Measurements from ENCODE around the gene MTA3. TPM values are rescaled to one million over a fixed set of nuclear protein-coding genes. Genes with fewer than 3 reads are reported as not detected.
A peak's percentile ranks its signal among the peaks of the same experiment; 100 is the strongest.

Gene MTA3
- total RNA-seq, 6 experiments from 2014 or later: 6.3 to 13.0 (median 11.4) TPM

DNA sequence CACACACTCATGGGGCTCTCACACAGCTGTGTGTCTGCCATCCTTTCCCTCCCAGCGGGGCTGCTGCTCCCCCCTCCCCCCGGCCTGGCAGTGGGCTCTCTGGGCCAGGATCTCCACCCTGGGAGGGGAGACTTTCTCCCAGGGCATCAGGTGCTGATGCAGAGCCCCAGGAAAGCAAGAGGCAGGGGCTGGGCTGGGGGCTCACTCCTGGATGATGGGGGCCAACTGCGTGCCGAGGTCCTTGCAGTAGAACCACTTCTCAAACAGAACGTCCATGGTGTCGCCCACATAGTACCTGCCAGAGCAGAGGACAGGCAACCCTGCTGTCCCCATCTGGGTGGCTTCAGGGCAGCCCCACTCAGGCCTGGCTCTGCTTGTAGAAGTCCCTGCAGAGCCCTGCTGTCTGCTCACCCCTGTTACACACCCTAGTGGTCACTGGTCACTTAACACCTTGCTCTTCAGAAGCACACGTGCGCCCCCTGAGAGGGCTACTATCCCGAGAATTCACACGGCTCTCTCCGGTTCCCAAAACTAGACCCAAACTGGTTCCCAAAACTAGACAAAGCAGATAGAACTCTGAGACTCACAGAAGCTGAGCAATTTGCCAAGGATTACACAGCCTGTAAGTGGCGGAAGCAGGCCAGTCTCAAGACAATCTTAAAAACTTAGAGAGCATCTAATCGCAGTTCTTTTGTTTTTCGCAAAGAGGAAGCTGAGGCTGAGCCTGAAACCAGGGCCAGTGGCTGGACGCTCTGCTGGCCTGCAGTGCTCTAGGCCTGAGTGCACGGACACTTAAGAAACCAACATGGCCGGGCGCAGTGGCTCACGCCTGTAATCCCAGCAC, 202.1 kb downstream of the MTA3 start:
- no peaks in the 10 kb centered on the region for H3K4me1 ChIP-seq
- H3K36me3 ChIP-seq: peaks cover 0 to 10% (median 0%) of the 10 kb centered on the region in 4 donors
- WGBS (ENCODE audit: insufficient coverage, low coverage, low lambda C conversion rate, missing lambda C conversion rate): 83% methylated on average over 12 of the region's 19 CpGs
- H3K9me3 ChIP-seq: no peaks in the 10 kb centered on the region
- intact Hi-C loops (cut with DNase I): no loop called here
- DNase-seq (no peak), ATAC-seq (peak; percentile 45 to 67 (median 58))
- no peak for TF ChIP-seq POLR2A (IDR thresholded peaks at IDR 0.05)
- TF ChIP-seq, protein P1, sequence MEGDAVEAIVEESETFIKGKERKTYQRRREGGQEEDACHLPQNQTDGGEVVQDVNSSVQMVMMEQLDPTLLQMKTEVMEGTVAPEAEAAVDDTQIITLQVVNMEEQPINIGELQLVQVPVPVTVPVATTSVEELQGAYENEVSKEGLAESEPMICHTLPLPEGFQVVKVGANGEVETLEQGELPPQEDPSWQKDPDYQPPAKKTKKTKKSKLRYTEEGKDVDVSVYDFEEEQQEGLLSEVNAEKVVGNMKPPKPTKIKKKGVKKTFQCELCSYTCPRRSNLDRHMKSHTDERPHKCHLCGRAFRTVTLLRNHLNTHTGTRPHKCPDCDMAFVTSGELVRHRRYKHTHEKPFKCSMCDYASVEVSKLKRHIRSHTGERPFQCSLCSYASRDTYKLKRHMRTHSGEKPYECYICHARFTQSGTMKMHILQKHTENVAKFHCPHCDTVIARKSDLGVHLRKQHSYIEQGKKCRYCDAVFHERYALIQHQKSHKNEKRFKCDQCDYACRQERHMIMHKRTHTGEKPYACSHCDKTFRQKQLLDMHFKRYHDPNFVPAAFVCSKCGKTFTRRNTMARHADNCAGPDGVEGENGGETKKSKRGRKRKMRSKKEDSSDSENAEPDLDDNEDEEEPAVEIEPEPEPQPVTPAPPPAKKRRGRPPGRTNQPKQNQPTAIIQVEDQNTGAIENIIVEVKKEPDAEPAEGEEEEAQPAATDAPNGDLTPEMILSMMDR (IDR thresholded peaks at IDR 0.05): peak in 3 of 4 donors; percentile 19 to 34 (median 28)
- no peak overlapping the region for H3K4me3 ChIP-seq
- H3K27ac ChIP-seq: no peak overlapping the region
- no peaks in the 10 kb centered on the region for H3K27me3 ChIP-seq

DNA sequence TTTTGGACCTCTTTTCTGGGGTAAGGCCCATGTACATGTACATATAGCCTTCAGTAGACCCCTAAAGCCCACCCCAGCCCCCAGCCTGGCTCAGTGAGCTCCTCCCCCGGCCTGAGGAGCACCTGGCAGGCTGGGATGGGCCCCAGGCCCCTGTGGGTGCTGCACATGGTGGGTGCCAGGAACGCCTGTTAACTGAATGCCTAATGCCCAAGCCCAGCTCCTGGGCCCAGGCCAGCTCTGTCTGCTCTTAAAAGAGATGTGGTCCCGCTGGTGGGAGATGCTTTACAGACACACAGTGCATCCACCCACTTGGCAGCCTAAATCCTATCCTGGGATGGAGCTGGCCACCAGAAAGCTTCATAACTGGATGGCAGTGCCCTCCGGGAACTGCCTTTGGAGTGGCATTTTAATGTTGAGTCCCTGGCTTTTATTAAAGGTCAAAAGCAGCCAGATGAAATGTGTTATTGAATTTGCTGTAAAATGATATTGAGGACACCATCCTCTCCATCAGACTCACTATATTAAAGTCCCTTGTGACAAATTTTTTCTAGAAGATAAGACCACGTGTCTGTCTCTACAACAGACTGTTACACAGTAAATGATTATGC, 203.2 kb downstream of the MTA3 start:
- Histone ChIP-seq H3K4me3 (no peak overlapping the region), H3K27me3 (no peaks in the 10 kb centered on the region), H3K36me3 (peaks cover 0 to 10% (median 0%) of the 10 kb centered on the region in 4 donors), H3K4me1 (no peaks in the 10 kb centered on the region), H3K27ac (no peak overlapping the region), H3K9me3 (no peaks in the 10 kb centered on the region)
- intact Hi-C loops (cut with DNase I): no loop called here
- DNase-seq: peak in 1 of 3 donors; percentile 13
- whole genome bisulfite sequencing (ENCODE audit: insufficient coverage, low coverage, low lambda C conversion rate, missing lambda C conversion rate): 85% methylated on average over 2 of the region's 5 CpGs
- TF ChIP-seq POLR2A (IDR thresholded peaks at IDR 0.05): no peak
- TF ChIP-seq, protein P1 (IDR thresholded peaks at IDR 0.05): no peak
- ATAC-seq: no peak

GRCh38 chr2:42775186-42775585, 206.8 kb downstream of the MTA3 start:
- ATAC-seq (no peak), DNase-seq (no peak)
- no peak overlapping the region for H3K27ac ChIP-seq
- TF ChIP-seq, protein P1 (IDR thresholded peaks at IDR 0.05): no peak
- no peak for TF ChIP-seq POLR2A (IDR thresholded peaks at IDR 0.05)
- no peaks in the 10 kb centered on the region for H3K4me1 ChIP-seq
- H3K36me3 ChIP-seq: peaks cover 0 to 7% (median 0%) of the 10 kb centered on the region in 4 donors
- H3K9me3 ChIP-seq: no peaks in the 10 kb centered on the region
- intact Hi-C loops (cut with DNase I): no loop called here
- WGBS (ENCODE audit: insufficient coverage, low coverage, low lambda C conversion rate, missing lambda C conversion rate): 91% methylated on average over 1 of the region's 2 CpGs
- H3K27me3 ChIP-seq: no peaks in the 10 kb centered on the region
- H3K4me3 ChIP-seq: no peak overlapping the region

DNA sequence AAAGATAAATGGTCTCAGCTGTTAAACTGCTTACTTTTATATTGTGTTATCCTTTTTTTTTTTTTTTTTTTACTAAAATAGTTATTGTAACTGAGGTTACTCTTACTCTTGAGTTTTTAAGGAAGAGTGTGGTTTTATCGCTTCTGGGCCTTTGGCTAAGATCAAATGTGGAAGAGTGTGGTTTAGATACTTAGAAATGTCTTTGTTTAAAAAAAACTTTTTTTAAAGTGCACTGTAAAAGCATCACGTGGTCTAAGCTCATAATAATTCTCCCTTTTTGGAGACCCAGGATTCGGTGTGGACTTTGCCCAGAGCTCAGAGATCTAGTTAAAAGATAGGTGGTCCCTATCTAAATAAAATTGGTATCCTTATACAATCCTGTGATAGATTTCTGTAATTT, 207.4 kb downstream of the MTA3 start:
- peaks cover 0 to 7% (median 0%) of the 10 kb centered on the region in 4 donors for H3K36me3 ChIP-seq
- DNase-seq: no peak
- TF ChIP-seq, protein P1 (IDR thresholded peaks at IDR 0.05): no peak
- no peak for TF ChIP-seq POLR2A (IDR thresholded peaks at IDR 0.05)
- H3K9me3 ChIP-seq: no peaks in the 10 kb centered on the region
- intact Hi-C loops (cut with DNase I): no loop called here
- 55% methylated on average over 3 of the region's 3 CpGs for WGBS (ENCODE audit: insufficient coverage, low coverage, low lambda C conversion rate, missing lambda C conversion rate)
- H3K27ac ChIP-seq: no peak overlapping the region
- H3K27me3 ChIP-seq: no peaks in the 10 kb centered on the region
- no peaks in the 10 kb centered on the region for H3K4me1 ChIP-seq
- H3K4me3 ChIP-seq: no peak overlapping the region
- ATAC-seq: peak in 2 of 4 donors; percentile 33 to 69
